ENCODE results near the gene POLR1D.

The POLR1D gene, protein sequence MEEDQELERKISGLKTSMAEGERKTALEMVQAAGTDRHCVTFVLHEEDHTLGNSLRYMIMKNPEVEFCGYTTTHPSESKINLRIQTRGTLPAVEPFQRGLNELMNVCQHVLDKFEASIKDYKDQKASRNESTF

DNA sequence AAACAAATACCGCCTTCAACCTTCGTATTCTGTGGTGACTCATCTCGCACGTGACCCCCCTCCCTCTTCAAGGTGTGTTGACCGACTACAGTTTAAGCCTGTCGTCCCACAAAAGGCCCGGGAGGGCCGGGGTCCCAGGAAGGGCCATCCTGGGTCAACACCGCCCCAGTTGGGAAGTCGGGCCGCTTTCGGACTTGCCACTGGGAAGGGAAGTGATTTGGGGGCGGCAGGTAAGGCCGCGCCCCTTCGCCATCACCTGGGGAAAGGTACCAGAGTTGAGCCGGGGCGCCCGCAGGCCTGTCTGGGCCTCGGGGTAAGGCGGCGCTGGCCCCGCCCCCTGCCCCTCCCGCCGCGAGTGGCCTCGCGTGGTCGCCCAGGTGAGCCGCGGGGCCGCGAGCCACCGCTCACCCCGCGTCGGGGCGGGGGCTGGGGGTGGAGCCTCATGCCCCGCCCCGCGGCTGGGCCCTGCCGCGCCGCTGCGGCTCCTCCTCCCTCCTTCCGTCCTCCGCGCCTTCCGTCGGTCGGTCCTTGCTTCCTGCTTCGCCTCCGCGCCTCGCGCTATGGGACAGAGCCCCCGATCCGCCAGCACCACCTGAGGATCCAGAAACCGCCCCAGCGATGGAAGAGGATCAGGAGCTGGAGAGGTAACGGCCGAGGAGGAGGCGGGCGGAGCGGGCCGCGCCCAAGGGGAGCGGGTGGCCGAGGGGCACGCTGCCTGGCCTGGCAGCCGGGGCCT lies at the start of gene POLR1D:
Gene POLR1D (plus strand): TSS at position 527 of the 736 bp plus-strand sequence. CDS start 92 bp downstream, at position 619.
- DNase-seq, result peak; percentile 59 to 82 (median 72)

DNA sequence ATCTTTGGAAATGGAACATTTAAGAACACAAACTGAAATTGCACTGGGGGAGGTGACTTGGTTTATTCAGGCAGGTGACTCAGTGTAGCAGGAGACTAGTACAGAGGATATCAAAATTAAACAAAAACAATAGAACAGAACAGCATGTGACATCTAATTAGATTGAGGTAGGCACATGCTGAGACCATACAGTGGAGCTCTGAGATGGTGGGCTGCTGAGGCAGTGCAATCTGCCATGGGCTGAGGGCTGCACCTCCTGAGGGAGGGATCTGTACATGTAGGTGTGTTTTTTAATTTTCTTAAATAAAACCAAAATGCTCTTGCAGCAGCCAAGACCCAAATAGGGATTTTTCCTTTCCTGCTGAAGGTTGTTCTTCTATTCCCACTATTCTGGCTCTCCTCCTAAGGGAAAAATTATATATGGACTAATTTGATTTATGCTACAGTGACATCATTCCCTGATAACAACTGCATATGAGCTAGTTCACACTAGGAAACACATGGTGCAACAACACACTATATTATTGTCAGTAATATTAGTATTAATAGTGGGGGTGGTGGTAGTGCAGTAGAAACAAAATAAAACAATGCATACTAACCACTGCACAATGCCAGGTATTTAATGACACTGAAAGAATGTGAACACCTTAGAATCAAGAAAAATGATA lies 49.3 kb upstream of the POLR1D start:
- DNase-seq, result no peak

DNA sequence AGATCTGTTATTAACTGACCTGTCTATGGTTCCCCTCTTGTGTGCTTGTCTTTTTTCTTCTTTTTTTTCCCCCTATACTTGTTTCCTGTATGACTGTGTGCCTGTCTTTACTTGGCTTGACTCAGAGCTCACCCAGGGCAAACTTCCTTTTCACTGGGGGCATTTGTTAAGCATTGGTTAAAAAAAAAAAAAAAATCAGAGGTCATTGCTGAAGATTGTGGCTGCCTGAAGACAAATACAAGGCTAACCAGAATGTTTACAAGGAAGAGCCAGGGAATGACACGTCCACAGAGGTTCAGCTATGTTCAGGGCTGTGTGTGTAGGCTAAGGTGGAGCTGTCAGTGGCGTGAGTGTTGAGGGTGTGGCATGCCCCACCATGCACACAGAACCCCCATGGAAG lies 48.4 kb upstream of the POLR1D start:
- DNase-seq, result no peak

DNA sequence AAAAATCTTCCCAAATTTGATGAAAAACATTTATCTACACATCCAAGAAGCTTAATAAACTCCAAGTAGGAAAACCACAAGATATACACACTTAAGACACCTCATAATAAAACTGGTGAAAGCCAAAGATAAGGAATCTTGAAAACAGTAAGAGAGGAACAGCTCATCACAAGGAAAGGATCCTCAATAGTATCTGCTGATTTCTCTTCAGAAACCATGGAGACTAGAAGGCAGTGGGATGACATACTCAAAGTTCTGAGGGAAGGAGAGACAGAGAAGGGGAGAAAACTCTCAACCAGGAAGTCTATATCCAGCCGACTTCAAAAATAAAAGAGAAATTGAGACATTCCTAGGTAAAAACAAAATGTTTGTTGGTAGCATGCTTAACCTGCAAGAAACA lies 47.0 kb upstream of the POLR1D start:
- no peak for DNase-seq

DNA sequence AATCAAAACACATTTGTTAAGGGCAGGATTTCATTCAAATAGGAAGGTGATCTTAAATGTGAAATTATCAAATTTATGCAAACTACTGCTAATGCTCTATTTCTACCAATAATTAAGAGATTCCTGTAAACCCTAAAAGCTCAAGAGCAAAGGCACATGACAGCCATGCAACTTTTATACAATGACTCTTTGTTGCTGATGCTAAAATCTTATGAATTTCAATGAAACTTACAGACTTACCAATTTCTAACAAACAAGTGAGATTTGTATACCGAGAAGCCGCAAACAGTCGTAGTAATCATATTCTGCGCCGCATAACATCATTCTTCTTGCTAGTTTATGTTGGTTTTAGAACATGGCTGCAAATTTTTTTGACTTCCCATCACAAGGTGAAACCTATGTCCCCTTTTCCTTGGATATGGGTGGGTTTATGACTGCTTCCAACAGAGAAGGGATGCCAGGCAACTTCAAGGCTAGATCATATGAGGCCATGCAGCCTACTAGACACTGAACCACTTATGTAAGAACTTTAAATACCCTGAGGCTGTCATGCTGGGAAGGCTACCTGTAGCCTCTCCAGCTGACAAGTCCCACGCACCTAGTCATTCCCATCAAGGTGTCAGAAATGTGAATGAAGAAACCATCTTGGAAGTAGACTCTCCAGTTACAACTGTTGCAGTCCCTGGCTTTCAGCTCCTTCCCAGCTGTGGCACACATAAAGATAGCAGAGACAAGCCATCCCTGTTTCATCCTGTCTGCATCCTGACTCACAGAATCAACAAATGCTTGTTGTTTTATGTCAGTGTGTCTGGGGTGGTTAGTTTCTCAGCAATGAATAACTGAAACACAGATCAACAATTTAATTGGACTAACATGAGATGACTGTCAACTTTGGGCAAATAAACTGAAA lies 43.3 kb upstream of the POLR1D start:
- DNase-seq, result no peak

DNA sequence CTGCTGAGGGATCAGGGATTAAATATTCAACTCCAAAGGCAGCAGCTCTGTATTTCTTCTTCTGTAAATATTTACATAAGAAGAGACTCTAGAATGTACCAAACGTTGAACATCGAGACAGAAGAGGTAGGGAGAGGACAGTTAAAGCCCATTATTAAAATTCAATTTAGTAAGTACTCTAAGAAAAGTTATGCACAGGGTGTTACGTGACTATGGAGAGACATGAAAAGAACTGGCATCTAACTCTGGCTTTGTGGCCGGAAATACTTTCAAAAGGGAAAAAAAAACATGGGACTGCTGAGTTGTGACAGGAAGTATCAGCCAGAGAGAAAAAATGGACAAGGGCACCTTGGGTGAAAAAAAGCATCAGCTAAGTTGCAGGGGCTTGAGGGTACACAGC lies 38.0 kb upstream of the POLR1D start:
- DNase-seq, result no peak

DNA sequence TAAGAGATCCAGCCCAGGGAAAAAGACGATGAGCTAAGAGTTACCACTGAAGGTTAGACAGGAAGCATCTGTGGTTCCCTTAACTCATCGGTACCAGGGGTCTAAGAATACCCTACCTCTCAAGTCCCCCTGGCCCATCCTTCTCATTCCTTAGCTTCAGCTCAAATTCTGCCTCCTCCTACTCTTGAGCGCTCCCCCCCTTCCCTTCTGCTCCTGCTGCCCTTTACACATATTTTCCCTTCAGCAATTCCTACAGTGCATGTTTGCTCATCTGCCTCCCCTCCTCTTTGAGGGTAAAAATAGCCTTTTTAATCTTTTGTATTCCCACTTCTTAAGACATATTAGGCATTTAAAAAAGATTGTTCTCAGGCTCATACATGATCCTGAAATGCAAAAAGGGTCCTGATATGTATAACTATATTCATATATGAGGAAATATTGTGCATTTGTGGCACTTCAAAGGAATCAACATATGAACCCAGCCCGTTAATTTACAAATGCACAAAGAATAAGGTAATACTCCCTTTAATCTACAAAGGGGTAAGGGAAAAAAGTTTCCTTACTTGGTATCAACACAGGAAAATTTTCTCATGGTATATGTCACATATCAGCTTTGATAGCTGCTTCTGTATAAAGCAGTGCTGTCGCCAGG lies 34.5 kb upstream of the POLR1D start:
- no peak for DNase-seq

DNA sequence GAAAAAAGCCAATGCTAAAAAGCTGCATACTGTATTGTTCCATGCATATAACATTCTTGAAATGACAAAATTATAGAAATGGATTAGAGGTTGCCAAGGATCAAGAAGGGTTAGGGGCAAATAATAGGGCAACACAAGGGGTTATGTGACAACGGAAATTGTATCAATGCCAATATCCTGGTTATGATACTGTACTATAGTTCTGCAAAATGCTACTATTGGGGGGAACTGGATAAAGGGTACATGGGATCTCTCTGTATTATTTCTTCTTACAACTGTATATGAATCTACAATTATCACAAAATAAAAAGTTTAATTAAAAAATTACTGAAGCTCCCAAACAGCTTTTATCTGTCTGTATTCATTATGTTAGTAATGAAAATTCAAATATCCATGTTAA lies 33.3 kb upstream of the POLR1D start:
- no peak for DNase-seq

DNA sequence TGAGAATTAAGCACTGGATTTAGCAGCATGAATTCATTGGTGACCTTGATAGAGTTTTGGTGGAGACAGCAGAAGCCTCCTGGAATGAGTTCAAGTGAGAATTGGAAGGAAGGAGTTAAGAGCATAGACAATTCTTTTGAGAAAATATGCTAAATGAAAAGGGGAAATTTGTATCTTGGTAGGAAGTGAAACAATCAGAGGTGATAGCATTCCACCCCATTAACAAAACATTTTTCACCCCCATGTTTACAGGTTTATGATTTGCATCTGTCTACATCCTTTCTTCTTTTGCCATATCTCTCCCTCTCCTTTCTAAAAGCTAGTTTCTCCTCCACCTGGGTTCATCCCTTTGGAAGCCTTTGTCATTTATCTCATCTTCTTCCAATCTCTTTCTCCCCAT lies 28.8 kb upstream of the POLR1D start:
- no peak for DNase-seq

DNA sequence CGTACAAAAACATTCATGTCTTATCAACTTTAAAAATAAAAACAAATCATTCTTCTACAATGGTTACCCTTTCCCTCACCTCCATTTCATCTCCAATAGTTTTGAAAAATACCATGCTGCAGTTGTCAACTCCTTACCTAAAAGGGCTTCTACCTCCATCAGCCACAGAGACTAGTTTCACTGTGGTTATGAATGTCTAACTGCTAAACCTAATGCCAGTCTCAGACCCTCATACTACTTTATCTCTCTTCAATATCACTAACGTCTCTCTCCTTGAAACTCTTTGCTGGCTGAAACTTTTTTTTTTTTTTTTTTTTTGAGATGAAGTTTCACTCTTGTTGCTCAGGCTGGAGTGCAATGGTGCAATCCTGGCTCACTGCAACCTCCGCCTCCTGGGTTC lies 28.4 kb upstream of the POLR1D start:
- no peak for DNase-seq

DNA sequence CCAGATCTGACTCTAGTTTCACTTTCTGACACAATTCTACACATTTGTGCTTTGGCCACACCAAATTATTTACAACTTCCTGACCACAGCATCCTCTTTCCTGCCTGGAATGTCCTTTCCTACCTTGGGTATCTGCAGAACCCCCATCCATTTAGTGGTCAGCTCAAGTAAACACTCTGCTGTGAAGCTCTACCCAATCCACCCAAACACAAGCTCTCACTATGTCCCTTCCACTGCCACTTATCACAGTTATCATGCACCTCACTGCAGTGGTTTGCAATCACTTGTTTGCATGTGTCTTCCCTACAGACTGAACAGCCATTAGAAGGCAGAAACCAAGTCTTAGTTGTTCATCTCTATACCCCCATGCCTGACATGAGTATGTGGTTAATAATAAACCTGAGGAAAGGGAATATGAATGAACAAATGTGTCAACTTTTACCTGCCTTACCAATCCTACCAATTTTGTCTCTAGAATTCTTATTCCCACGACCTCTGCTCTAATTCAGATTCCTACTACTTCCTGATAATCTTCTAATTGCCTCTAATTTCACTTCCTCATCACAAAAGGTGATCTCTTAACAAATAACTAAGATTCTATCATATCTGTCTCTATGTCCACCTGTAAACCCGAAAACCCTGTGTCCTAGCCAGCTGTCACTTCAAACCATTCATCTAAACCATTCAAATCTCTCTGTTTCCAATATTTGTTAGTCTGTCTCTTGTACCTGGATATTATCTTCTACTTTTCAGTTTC lies 26.5 kb upstream of the POLR1D start:
- no peak for DNase-seq

DNA sequence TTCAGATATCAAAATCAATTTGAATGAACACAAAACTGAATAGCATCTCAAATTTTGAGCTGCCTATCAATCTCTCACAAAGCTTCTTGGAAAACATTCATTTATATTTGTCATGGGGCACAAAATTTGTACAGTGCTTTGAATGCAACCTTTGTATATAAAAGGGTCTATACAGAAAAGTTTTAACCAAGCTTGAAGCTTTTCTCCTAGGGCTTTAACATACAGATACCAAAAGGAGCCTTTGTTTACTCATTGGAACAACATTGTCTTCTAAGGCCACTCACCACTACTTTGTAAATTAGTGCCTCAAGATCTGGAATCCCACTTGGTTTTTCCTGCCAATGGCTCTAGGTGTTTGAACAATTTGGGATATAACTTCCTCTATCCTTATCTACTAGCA lies 22.6 kb upstream of the POLR1D start:
- DNase-seq, result no peak

DNA sequence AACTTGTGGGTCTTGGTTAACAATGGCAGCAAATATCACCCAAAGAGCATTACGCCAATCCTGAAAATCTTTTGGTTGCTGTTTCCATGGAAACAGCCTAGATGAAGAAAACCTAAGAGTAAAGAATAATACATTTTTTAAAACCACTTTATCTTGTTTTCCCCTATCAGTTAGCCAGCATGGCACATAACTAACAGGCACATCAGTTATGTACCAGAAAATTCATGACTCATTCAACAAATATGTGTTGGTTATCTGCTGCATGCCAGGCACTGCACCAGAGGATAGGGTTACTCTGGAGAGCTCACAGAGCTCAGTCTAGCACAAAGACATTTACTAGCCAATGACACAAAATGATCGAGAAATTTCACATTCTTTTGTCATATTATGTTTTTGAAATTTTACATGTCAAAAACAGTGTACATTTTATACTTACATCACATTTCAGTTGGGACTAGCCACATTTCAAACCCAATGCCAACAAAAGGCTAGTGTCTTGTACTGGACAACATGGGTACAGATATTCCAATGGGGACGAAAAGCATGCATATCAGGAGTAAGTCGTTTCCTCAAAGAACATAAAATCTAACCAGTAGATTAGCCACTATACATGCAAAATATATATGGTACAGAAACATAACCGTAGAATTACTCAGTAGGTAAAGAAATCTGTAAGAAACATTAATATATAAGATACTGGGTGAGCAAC lies 21.7 kb upstream of the POLR1D start:
- no peak for DNase-seq

DNA sequence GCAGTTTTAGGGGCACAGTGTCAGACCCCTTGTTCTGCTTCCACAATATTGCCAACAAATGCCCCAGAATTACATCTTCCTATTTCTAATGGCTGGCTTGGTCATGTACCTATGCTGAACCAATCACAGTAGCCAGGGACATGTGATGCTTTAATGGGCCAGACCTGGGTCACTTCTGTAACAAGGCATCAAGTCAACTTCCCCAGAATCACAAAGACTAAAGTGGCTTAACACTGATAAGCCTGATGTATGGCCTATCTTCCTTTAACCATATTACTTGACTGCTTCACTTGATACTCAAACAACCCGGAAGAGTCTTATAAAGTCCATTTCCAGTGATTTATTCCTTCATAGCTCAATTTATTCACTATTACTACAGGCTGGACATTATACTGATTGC lies 21.0 kb upstream of the POLR1D start:
- DNase-seq, result no peak

DNA sequence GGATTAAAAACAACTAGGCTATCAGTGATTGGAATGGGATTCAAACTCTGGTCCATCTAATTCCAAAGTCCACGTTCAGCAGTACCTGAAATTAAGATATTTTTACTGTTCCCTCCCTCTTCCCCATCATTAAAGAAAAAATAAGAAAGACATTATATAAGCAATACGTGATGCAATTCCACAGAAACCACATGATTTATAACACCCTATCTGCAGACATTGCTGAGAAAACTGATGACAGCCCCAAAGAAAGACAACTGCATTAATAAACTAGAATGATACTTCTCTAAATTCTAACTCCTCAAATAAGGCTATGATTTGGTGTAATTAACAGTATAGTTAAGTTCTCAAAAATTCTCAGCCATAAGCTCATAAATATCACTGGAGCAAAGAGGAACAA lies 20.5 kb upstream of the POLR1D start:
- no peak for DNase-seq

DNA sequence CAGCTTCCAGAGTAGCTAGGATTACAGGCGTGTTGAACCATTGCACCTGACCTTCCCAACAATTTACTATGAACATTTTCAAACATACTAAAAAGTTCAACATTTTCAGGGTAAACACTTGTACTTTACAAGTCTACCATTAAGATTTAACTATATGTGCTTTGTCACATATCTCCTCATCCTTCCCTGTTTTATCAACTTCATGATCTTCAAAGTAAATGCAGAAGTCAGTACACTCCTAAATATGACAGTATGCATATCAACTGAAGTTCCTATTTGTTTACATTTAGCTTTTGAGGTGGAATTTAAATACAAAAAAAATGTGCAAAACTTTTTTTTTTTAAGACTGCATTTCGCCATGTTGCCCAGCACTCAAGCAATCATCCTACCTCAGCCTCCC lies 19.9 kb upstream of the POLR1D start:
- DNase-seq, result no peak

DNA sequence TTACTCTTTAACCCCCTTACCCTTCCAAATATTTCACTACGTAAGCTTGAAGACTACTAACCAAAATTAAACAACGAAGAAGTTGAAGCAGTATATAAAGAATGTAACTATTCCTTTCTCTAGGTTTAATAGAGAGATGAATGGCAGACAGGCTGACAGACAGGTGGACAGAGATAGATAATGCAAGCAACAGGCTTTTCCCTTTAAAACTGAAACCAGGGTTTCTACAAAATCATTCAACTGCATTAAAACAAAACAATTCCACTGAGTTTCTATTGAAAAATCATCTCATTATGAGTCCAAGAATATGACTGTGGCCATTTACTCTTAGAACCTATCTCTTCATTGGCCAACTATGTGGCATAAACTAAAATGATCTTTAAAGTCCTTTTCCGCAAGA lies 16.6 kb upstream of the POLR1D start:
- DNase-seq, result no peak

DNA sequence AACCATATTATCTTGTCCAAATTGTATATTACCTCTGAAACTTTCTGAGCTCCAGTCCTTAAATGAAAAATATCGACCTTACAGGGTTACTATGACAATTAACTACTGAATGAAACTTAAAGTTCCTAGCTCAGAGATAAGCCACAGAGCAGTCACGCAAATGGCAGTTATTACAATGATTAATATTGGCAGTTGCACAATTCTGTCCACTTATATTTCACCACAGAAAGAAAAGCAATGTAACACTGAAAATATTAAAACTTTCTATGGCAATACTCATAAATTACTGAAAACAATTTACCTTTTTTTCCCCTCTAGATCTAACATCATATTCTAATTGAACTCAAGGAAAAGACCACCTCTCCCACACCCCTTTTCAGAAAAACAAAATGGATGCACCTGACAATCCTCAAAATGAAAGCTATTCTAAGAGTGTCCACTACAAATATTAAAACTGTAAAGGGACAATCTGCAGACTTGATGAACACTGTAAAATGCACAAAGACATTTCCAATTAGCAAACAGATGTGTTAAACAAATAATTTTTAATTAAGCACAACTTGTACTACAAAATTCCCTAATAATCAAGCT lies 16.0 kb upstream of the POLR1D start:
- DNase-seq, result no peak

DNA sequence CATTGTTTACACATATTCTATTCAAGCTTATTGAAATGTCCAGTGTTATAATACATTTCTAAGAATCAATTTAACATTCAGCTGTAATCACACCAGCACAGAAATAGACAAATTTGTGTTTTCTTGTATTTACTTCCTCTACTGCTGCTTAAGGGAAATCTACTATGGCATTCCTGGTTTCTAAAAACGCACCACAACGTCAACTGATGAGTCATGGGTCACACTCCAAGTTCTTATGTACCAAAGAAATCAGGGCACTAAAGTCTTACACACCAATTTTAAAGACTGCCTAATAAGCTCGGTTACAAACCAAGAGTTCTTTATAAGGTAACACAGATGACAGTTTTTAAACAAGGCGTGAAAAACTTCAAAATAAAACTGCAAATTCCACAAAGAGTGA lies 14.6 kb upstream of the POLR1D start:
- no peak for DNase-seq

DNA sequence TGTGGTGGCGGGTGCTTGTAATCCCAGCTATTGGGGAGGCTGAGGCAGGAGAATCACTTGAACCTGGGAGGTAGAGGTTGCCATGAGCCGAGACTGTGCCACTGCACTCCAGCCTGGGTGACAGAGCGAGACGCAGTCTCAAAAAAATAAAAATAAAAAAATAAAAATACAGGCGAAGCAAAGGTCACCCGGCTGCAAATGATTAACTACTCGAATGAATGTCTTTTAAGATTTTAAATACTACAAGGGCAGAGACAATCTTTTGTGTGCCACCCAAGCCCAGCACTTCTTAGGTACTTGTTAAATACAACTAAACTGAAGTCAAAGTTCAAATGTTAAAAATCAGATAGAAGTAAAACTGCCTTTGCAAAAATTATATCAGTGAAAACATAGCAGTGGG lies 8.1 kb upstream of the POLR1D start:
- no peak for DNase-seq

DNA sequence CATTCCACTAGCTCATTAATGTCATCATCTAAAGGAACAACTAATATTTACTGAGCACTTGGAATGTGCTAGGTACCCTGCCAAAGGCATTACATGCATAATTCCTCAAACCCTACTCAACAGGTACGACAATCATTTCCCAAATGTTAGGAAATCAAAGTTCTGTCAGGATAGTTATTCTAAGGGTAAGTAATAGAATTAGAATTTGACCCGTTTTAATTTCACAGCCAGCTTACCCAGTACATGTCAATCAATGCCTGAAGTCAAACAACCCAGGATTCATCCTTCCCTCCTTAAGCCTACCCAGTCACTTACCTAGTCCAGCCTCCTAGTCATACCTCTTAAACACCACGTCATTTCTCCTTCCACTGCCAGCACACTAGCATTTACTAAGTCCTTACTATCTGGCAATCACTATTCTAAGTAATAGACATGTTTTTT lies 3.8 kb upstream of the POLR1D start:
- DNase-seq, result no peak
